NCI-H1092 (cell line): Measurements from ENCODE around the gene MATCAP1.

Experiments used
- DNase-seq: peaks from one replicate; lab custom pipeline; 2025; lab: John Stamatoyannopoulos, UW

The MATCAP1 gene

GRCh38 chr16:67183627-67184452, at the start of gene MATCAP1:
TSS of gene MATCAP1 (minus strand) at chr16:67183963. CDS start at chr16:67180610, 3,353 bp downstream.
- peak; percentile 97 for DNase-seq

GRCh38 chr16:67230809-67231660, 47.3 kb upstream of the MATCAP1 start:
- no peak for DNase-seq

DNA sequence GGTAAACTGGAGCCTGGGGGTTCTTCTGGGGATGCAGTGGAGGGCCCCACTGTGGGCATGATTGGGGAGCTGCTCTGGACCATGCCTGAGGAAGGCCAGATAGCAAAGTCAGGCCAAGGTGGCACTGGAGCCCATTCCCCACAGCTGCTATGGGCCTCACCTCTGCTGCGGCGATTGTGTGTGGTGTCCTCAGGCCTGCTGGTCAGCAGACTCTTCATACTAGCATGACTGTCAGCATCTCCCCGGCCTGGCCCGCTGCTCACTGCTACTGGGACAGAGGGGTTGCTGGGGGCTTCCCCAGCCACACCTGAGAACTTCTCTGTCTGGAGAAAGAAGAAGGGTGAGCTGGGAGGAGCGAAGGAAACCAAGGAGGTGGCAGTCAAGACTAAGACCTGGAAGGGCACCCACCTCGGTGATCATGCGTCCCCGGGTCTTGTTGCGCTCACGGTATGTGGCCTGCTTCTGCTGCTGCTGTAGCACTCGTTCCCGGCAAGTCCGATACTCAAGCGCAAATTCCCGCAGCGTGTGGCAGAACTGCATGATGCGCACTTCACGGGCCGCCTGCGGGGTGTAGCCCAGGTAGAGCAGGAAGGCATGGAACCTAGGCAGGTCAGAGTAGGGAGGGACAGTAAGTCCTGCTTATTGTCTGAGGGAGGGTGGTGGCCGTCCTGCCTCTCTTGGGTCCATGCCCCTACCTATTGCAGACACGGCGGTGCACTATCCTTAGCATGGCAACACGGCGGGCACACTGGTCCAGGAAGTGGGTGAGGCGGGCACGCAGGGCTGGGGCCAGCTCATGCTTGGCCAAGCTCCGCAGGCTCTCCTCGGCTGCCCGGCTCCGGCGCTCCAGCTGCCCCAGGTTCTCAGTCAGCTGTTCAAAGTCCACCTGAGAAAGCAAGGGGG, 46.4 kb upstream of the MATCAP1 start:
- DNase-seq = no peak

GRCh38 chr16:67228905-67229304, 45.1 kb upstream of the MATCAP1 start:
- DNase-seq = no peak

GRCh38 chr16:67228034-67228785, 44.4 kb upstream of the MATCAP1 start:
- DNase-seq = no peak

DNA sequence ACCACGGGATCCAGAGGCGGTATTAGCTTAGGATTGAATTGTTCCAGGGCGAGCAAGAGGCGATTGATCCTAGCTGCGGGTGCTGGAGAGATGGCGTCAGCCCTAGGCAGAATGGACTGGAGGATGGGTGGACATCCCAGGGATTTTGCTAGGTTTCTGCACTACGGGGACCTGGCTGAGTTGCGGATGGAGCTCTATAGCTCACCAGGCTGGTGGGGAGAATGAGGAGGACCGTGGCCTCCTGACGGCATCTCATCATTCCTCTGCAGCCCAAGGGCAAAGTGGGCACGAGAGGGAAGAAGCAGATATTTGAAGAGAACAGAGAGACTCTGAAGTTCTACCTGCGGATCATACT, 43.8 kb upstream of the MATCAP1 start:
- DNase-seq = no peak

DNA sequence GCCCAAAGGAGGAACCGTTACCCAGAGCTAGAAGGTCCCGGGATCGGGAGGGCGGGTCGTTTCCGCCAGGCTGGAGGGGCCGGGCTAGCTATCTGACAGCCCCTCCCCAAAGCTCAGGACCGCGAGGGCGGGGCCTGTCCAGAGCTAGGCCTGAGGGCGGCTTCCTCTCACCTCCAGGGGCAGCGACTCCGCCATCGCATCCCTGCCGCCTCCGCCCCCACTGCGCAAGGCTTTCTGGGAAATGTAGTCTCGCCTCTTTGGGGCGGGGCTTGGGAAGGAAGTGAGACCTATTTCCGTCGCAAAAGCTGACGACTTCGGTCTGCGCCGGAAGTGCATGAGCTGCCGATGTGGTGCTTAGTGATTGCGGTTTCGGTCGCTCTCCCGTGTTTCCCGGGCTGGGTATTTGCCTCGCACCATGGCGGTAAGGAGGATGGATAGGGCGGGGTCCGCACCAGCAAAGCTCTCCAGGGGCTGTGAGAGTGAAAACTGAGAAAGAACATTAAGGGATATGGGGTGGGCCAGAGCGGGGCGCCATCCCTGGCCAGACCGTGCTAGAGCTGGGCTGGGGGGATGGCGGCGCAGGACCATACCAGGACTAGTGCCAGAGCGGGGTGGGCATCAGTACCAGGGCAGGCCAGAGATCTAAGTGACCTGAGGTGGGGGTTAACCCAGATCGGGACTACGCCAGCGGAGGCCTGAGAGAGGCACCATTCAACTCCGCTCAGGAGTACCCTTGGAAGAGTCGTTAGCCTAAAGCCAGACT, 43.2 kb upstream of the MATCAP1 start, which contains the start of gene TMEM208:
TSS of gene TMEM208 (plus strand) at position 327 of the 763 bp plus-strand sequence. CDS start at position 416, 89 bp downstream.
- peak; percentile 98 for DNase-seq

DNA sequence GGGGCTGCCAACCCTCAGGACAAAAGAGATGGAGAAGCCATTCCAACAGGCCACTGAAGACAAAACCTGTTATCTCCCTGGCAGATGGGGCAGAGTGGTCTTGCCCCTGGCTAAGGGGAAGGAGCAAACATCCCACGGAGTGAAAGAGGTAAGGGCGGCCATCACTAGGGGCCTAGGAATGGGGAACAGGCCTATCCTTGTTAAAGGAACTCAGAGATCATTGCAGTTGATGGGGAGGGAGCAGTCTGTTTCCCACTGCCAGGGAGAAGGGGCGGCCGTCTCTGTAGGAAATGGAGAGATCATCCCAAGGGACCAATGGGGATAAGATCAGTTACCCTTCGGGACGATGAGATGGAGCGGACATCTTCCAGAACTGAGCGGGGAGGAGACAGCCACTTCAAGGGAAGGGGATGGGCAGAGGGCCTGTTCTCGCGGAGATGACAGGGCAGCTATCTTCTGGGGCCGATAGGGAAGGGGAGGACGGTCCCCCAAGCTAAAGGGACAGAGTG, 42.6 kb upstream of the MATCAP1 start:
- no peak for DNase-seq

GRCh38 chr16:67223992-67224391, 40.2 kb upstream of the MATCAP1 start:
- no peak for DNase-seq

- no peak for DNase-seq
Observed at GRCh38 chr16:67216612-67217490, 33.1 kb upstream of the MATCAP1 start.

DNA sequence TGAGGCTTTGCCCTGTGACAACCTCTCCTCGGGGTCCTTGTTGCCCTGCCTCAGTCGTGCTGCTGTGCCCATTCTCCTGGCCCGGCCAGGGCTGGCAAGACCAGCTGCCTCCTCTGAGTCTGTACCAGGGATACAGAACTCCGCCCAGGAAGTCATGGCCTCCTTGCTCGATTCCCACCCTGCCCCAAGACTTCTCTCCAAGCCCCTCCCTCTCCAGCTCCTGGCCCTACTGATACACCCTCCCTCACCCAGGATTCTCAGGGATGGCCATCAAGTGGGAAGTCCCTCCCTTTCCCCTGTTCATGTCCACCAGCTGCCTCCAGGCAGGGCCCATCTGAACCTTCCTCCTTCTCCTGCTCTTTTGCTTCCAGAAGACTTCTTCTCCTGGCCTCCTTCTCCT, 31.9 kb upstream of the MATCAP1 start:
- DNase-seq = no peak

DNA sequence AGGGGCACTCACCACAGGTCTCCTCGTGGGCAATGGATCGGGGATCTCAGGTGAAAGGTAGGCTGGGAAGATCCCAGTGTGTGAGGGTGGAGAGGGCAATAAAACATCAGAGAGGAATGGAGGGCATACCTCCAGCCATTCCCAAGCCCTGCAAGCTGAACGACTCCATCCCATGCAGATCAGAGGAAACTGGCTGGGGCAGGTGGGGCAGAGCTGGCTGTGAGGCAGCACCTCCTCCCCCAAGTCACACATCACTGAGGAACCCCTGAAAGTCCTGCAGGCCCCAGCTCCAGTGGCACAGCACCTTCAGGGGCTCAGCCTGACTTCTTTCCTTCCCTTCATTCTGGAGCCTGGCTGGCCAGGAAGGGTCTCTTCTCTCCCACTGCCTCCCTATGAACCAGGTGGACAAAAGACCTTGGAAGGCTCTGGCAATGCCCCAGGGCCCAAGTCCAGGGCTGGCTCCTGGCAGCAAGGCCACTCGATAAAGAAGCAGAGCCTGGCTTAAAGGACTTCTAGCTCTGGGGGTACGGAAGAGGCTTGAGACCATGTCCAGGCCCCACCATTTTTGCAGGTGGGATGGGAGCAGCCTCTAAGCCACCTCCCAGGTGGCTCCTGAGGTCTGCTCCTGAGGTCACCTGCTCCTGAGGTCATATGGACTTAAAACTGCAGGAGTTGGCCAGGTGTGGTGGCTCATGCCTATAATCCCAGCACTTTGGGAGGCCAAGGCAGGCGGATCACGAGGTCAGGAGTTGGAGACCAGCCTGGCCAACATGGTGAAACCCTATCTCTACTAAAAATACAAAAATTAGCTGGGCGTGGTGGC, 29.6 kb upstream of the MATCAP1 start:
- no peak for DNase-seq

- no peak for DNase-seq
Observed at GRCh38 chr16:67212766-67213165, 29.0 kb upstream of the MATCAP1 start.

DNA sequence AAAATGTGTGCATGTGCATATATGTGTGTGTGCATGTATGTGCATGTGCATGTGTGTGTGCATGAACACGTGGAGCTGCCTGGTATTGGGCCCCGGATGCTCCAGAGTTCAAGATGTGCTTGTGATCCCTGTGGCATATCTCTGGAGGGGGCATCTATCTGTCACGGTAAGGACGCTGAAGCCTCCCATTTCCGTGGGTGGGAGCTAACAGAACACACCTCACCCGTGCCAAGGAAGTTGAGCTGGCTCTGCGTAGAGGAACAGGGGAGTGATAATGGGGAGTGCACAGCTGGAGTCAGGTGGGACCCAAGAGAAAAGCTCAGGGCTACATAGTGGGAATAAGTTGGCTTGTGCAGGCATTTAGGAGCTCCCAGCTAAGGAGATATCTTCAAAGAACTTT, 27.9 kb upstream of the MATCAP1 start:
- DNase-seq = no peak

DNA sequence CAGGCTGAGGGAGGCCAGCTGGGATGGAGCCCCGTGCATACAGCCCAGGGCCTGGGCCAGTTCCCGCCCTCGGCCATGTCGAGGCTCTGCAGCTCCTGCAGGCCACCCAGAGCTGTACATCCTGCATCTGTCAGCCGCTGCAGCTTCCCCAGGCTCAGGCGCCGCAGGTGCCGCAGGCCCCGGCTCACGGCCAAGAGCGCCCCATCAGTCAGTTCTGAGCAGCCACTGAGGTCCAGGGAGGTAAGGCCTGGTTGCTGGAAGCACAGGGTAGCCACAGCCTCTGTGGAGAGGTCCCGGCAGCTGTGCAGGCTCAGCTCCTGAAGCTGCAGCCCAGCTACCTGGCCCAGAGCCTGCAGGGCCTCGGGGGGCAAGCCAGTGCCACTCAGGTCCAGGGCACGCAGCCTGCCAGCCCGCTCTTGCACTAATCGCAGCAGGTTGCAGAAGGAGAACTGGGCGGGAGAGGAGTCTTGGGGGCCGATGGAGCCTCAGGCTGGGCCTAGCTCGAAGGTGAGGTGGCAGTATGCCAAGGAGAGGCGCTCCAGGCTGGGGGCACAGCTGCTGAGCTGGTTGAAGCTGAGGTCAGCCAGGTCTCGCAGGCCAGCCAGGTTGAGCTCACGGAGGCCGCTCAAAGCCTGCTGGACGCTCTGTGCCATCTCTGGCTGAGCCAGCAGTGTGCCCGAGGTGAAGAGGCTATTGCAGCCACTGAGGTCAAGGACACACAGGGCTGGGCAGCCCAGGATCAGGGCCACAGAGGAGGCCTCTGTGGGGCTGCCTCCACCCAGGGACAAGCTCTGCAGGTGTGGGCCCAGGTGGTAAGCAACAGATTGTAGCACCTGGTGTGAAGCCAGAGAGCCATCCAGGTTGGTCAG, 26.5 kb upstream of the MATCAP1 start:
- no peak for DNase-seq

GRCh38 chr16:67209565-67209964, 25.8 kb upstream of the MATCAP1 start:
- no peak for DNase-seq

- DNase-seq = no peak
Observed at GRCh38 chr16:67208154-67208896, 24.6 kb upstream of the MATCAP1 start.
